ENCODE results near the gene CBX8.

CBX8 gene

DNA sequence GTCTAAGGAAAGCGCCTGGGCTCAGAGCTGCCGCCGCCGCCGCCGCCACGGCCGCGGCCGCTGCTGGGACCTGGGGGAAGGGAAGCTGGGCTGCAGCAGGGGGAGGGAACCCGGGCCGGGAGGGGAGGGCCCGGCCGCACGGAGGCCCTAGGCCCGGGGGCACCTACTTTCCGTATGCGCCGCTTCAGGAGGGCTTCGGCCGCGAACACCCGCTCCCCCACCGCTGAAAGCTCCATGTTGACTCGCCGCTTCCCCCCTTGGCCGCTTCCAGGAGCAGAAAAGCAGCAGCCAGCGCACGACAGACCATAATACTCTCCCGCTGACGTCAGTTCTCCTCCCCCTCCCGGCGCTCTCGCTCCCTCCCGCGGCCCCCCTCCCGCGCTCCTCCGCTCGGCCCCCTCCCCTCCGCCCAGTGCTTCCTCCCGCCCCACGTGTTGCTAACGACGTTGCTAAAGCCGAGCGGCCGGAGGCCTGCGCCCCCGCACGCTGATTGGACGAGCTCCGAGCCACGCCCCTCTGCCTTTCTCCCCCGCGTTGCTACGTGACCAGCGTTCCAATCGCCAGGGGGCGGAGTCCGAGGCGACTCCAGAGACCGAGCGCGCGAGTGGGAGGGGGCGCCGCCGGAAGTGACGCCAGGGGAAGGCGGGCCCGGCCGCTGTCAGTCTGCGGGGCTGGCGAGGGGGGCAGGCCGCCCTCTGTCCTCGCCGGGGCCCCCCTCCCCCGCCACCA, at the start of gene CBX8:
CBX8 (minus strand) TSS at position 315 of the 729 bp plus-strand sequence; CDS start at position 236, 79 bp downstream.
- peak; percentile 99 for DNase-seq (ENCODE audit: low spot score)

DNA sequence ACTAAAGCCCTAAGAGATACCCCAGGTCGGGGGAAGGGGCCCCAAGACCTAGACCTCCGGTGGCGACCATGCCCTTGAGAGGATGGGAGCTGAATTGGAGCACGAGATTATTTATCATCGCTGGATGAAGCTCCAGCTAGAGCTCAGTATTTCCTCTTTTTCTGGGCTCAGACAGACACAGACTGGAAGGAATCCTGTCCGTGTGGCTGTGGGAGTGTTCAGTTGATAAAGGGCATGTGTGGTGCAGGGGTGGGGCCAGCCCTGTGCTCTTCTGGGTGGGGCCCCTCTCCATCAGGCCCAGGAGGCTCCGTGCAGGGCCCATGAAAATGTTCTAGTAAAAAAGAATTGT, 48.7 kb upstream of the CBX8 start:
- DNase-seq (ENCODE audit: low spot score): peak; percentile 74

DNA sequence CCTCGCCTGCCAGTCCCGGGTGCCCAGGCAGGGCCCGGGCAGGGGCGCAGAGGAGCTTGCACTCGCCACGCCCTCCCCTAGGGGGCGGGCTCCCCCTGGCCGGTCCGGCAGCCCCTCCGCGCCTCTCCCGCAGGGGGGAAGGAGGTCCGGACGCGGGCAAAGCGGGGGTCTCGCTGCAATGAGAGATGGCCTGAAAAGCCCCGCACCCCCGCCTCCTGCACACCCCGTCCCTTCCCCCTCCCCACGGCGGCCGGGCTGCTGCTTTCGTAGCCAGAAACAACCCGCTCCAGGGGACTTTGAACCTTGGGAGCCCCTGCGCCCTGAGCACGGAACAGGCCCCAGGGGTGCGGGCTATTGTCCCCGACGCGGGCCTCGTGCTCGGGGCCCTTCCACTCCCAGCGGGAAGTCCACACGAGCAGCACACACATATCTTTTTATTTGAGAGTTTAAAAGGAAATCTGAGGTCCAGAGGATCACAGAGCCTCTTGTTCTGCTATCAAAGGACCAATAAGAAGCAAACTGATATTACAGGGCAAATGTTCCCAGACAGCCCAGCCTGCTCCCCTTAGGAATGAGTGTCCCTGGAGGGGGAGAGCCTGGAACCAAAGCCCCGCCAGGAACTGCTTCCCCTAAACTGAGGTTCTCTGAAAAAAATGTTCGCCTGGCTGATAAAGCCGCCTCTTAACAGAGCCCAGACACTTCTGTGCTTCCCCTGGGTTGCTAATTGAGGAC, 48.2 kb upstream of the CBX8 start:
- peak; percentile 60 for DNase-seq (ENCODE audit: low spot score)

DNA sequence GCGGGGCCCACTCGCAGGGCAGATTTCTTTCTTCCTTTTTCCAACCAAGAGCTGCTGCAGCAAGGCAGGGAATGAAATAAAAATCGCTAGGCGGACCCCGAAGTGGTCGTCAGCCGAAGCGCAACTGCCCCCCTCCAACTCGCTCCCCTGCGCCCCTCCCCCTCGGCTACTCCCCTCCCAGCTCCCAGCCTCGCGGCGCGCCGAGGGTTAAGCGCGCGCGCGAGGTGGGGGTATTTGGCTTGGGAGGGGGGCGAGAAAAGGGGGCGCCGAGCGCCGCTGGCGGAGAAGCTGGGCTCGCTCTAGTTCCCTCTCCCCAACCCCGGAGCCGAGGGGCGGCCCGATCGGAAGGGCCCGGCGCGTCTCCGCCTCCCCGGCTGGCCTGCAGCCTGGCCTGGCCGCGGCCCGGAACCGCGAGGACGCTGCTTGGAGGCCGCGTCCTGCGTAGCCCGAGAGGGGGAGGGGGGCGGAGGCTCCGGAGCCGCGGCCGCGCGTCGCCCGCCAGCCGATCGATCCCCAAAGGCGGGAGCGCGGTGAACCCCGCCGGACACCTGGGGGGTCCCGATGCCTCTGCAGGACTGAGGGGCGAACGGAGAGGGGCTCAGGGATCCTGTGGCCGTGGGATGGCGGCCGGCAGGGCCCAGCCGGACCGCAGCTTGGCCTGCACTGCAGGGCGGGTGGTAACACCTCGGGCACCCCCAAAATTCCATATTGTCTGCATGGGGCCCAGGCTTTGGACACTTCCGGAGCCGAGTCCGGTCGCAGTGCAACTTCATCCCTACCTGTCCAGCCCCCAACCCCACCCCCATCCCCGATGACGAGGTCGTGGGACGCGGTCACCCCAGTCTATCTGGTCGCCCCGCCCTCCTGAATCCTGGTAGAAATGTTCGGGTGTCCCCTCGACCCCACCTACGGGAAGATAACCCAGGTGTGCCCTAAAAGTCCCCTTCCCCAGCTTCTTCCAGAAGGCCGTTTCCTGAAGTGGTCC, 47.2 kb upstream of the CBX8 start:
- DNase-seq (ENCODE audit: low spot score): peak; percentile 63

DNA sequence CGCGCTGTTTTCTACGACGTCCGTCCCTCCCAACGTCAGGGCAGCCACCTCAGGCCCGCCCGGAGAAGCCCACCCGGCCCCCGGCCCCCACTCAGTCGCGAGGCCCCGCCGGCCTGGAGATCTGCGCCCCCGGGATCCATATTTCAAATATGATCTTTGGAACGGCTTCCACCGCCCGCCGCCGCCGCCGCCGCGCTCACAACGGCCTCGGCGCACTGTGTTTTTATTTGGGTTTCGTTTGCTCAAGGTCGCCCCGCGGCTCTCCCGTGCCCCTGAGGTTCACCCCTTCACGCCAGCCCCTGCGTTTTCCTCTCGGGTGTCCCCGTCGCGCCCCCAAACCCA, 46.6 kb upstream of the CBX8 start:
- no peak for DNase-seq (ENCODE audit: low spot score)

DNA sequence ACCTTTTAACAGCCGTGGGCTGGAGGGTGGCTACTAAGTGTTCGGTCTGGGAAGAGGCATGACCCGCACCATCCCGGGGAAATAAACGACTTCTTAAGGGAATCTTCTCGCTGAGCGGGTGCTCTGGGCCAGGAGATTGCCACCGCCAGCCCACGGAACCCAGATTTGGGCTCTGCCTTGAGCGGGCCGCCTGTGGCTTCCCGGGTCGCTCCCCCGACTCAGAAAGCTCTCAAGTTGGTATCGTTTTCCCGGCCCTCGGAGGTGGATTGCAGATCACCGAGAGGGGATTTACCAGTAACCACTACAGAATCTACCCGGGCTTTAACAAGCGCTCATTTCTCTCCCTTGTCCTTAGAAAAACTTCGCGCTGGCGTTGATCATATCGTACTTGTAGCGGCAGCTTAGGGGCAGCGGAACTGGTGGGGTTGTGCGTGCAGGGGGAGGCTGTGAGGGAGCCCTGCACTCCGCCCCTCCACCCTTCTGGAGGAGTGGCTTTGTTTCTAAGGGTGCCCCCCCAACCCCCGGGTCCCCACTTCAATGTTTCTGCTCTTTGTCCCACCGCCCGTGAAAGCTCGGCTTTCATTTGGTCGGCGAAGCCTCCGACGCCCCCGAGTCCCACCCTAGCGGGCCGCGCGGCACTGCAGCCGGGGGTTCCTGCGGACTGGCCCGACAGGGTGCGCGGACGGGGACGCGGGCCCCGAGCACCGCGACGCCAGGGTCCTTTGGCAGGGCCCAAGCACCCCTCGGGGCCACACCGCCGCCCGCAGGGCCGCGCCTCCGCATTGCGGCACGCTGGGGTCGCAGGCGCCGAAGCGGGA, 46.0 kb upstream of the CBX8 start:
- no peak for DNase-seq (ENCODE audit: low spot score)

DNA sequence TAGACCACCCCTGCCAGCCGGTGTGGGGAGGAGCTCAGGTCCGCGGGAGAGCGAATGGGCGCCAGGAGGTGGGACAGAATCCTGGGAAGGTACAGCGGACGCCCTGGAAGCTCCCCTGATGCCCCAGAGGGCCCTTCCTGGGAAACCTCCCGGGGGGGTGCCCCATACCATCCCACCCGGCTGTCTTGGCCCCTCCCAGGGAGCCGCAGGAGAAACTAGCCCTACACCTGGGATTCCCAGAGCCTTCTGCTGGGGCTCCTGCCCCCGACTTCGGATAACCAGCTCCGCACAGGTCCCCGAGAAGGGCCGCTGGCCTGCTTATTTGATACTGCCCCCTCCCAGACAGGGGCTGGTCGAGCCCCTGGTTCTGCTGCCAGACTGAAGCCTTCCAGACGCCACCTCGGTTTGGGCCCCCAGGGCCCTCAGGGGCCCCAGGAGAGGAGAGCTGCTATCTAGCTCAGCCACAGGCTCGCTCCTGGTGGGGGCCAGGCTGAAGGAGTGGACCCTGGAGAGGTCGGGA, 45.3 kb upstream of the CBX8 start:
- no peak for DNase-seq (ENCODE audit: low spot score)

DNA sequence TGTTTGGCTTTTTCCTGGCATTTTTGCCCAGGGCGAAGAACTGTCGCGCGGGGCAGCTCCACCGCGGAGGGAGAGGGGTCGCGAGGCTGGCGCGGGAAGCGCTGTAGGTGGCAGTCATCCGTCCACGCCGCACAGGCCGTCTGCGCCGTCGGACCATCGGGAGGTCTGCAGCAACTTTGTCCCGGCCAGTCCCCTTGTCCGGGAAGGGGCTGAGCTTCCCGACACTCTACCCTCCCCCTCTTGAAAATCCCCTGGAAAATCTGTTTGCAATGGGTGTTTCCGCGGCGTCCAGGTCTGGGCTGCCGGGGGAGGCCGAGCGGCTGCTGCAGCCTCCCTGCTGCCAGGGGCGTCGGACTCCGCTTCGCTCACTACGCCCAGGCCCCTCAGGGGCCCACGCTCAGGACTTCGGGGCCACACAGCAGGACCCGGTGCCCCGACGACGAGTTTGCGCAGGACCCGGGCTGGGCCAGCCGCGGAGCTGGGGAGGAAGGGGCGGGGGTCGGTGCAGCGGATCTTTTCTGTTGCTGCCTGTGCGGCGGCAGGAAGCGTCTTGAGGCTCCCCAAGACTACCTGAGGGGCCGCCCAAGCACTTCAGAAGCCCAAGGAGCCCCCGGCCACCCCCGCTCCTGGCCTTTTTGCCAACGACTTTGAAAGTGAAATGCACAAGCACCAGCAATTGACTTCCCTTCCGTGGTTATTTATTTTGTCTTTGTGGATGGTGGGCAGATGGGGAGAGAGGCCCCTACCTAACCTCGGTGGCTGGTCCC, 44.7 kb upstream of the CBX8 start:
- no peak for DNase-seq (ENCODE audit: low spot score)

DNA sequence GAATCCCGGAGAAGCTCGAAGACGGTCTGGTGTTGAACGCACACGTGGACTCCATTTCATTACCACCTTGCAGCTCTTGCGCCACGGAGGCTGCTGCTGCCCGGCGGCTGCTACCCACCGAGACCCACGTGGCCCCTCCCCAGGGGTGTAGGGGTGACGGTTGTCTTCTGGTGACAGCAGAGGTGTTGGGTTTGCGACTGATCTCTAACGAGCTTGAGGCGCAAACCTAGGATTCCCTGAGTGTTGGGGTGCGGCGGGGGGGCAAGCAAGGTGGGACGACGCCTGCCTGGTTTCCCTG, 44.1 kb upstream of the CBX8 start:
- DNase-seq (ENCODE audit: low spot score): peak; percentile 34

DNA sequence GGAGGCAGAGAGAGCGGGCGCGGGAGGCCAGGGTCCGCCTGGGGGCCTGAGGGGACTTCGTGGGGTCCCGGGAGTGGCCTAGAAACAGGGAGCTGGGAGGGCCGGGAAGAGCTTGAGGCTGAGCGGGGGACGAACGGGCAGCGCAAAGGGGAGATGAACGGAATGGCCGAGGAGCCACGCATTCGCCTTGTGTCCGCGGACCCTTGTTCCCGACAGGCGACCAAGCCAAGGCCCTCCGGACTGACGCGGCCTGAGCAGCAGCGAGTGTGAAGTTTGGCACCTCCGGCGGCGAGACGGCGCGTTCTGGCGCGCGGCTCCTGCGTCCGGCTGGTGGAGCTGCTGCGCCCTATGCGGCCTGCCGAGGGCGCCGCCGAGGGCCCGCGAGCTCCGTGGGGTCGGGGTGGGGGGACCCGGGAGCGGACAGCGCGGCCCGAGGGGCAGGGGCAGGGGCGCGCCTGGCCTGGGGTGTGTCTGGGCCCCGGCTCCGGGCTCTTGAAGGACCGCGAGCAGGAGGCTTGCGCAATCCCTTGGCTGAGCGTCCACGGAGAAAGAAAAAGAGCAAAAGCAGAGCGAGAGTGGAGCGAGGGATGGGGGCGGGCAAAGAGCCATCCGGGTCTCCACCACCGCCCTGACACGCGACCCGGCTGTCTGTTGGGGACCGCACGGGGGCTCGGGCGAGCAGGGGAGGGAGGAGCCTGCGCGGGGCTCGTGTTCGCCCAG, 43.6 kb upstream of the CBX8 start:
- peak; percentile 28 for DNase-seq (ENCODE audit: low spot score)

DNA sequence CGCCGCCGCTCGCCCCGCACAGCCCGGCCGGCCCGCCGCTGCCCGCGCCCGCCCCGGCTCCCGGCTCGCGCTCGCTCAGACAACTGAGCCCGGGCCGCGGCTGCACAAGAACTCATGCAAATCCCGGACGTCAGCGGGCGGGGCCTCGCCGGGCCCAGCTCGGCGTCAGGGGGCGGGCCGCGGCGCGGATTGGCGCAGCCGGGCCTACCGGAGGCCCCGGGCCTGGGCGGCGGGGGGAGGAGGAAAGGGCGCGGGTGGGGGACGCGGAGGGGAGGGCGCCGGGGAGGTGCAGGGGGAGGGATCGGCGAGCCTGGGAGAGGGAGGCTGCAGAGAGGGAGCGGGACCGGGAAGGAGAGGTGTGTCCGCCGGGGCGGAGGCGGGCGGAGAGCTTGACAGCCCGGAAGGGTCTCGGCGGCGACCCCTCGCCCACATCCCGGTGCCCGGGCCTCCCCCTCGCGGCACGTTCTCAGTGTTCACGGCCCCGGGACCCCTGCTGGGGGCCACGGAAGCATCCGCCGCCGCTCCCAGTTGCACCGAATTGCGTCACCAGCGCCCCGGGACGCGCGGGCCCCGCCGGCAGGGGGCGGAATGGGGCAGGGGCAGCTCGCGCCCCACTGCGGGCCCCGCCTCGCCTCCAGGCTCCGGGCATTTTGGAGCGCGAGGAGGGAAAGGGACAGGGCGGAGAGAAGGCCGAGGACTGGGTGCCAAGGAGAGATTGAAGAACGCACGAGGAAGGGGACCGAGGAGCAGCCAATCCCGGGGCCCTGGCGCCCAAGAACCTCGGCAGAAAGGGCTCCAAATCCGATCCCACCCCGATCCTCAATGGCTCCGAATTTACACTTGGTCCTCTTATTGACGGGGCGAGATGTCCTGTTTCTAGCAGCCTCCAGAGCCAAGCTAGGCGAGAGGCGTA, 42.7 kb upstream of the CBX8 start, which contains the start of gene CBX4:
CBX4 (minus strand) TSS at position 85 of the 913 bp plus-strand sequence. CDS start 189 bp downstream, outside the sequence.
- peak; percentile 92 for DNase-seq (ENCODE audit: low spot score)

DNA sequence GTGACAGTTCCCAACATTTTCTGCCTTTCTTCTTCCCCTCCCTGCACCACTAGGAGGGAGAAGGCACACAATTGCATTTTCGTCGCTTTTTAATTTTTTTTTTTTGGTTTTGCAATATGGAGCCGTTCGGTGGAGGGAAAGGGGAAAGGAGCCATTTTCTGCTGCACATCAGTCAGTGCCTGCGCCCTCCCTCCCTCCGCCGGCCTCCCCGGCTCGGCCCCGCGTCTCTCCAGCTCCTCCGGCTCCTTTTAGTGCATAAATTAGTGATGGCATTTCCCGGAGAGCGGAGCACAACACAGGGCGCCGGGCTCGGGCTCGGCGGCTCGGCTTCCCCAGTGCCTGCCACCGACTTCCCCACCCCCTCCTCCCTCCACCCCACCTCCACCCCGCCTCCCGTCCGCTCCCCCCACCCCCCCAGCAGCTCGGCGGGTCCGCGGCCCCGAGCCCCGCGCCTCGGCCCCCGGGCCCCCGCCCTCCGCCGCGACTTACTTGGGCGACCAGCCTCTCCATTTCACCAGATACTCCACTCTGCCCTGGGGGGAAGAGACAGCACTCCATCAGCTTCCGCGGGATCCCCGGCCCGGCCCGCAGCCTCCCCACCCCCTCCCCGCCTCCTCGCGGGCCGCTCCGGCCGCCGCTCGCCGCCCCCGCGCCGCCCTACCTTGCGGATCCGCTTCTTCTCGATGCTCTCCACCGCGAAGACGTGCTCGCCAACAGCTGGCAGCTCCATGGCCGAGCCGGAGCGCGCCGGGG, 41.8 kb upstream of the CBX8 start:
- DNase-seq (ENCODE audit: low spot score): peak; percentile 48

DNA sequence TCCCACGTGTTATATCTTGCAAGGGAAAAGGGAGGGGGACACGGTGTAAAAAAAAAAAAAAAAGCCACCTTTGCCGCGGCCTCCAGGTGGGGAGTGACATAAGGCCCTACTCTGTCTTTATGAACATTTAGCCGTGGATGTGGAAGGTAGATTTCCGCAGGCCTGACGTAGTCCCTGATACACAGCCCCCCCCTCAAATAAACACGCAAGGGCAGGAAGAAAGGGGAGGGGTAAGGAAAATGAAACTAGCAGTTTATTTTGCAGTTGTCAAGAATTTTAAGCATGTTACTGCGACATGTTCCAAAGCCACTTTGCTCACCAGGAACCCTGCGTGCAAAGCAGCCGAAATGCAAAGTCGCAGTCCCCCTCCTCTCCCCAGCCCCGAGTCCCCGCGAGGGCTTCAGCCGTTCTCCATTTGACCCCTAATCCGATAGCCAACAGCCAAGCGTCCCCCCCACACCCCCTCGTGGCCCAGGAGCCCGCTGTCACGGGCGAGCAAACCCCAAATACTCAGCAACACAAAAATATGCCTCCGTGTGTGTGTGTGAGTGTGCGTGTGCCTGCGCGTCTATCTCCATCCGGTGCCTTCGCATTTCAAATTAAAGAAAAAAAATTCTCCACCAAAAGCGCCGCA, 41.1 kb upstream of the CBX8 start:
- DNase-seq (ENCODE audit: low spot score): no peak

DNA sequence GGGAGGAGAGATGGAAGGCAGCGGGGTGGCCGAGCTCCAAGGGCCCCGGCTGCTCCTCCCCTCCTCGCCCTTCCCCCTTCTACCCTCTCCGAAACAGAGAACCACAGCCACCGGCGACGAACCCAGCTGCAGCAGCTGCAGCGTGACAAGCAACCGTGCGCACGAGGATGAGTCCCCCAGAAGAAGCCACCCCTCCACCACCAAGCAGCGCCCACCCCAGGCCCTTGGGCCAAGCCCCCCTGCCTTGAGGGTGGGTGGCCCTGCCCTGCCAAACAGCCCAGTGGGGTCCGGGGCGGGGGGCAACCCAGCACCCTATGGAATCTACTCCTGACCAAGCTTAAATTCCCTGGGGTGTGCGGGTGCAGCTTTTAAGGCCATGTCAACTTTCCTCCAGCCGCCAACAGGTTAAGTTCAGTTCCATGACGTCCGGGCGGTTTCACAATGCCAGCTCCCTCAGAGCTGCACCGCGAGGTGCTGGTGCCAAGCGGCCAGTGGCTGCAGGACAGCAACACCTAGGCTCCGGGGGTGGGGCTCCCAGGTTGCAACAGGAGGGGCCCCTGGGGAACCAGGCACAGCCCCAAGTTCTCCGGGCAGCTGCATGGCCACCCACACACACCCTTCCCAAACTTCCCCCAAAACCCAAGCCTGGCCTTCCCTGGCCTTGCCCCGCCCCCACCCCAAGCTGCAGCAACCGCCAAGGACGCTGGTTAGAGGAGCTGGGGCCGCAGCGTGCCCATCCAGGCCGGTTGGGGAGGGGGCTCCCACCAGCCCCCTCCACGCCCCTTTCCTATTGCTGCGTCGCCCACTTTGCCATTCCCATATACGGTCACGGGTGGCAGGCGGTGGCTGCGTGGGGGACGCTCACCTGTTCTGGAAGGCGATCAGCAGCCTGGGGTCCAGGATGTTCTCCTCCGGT, 40.4 kb upstream of the CBX8 start:
- DNase-seq (ENCODE audit: low spot score): peak; percentile 74

DNA sequence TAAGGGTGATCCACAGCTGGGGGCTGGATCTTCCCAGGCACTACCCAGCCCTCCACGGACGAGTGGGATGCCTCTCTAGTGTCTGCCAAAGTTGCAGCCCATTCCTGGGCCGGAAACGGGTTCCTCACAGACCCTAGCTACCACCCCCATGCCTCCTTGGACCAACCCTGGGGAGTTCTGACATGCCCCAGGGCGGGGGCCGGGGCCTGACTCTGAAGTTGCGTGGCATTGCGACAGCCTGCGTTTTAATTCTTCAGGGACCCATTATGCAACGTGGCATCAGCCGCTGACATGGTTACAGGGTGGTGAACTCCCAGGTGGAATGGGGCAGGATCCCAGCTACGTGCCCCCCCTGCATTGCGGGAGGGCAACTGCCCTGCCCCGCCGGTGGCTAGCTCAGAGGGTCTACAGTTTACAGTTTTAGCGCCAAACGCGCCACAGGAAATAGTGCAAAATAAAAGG, 39.7 kb upstream of the CBX8 start:
- DNase-seq (ENCODE audit: low spot score): no peak

DNA sequence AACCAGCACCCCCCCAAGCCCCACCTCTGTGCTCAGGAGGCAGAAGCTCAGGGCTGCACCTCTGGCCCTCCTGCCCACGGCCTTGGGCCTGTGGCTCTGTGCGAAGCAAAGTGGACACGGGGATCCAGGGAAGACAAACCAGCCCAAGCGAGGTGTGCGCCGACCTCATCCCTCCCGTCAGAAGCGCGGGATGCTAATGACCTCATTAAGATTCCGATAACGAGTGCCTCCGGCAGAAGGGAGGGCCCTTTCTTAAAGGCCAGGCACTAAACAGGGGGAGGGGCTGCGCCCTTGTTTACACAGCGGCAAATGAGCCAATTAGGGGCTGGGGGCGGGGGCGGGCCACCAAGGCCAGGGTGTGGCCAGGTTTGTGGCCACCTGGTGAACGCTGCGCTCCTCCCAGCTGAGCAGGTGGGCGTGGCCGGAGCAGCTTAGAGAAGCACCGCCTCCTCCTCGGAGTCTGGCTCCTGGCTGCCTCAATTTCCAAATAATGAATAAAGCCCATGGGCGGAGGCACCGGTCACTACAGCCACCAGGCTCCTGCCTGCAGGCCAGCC, 39.2 kb upstream of the CBX8 start:
- peak; percentile 60 for DNase-seq (ENCODE audit: low spot score)
